GM18870 (cell line): ENCODE results near the gene EHHADH.

Experiments
- ATAC-seq: cut with Tn5 transposase; IDR thresholded peaks from one replicate; pipeline ENCODE4 v1.9.1; 2021; ENCODE audit warnings: moderate library complexity; ENCODE audit not compliant: unreplicated experiment

EHHADH gene

GRCh38 chr3:185151101-185151963, 102.5 kb downstream of the EHHADH start:
- ATAC-seq = no peak

- no peak for ATAC-seq
Observed at GRCh38 chr3:185150561-185150960, 103.3 kb downstream of the EHHADH start.

- ATAC-seq = no peak
Observed at GRCh38 chr3:185149591-185149990, 104.3 kb downstream of the EHHADH start.

GRCh38 chr3:185145511-185145910, 108.3 kb downstream of the EHHADH start:
- no peak for ATAC-seq

- ATAC-seq = no peak
Observed at GRCh38 chr3:185144784-185145183, 109.1 kb downstream of the EHHADH start.
